ENCODE results near the gene CCNYL1.

DNA sequence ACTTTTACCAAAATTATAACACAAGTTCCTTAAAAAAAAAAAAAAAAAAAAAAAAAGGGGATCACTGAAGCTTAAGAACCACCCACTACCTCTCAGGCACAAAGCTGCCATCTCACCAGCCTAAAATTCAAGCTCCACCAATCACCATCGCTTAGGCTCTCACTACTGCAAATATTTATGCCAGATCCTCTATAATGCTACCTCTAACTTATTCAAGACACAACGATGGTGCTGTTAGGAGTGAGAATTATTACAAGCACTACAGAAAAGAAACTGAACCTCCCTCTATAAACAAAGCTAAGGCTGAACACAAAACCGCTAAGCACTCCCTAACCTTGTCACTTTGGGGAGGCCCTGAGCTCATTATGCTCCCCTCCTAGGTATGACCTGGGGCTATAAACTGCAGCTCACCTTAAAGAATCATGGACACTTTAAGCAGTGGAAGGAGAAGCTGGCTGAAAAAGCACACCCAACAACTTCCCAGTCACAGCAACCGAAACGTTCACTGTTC lies 54.7 kb downstream of the CCNYL1 start:
- no peak for TF ChIP-seq POLR2A (IDR thresholded peaks at IDR 0.05)
- TF ChIP-seq, protein P1, sequence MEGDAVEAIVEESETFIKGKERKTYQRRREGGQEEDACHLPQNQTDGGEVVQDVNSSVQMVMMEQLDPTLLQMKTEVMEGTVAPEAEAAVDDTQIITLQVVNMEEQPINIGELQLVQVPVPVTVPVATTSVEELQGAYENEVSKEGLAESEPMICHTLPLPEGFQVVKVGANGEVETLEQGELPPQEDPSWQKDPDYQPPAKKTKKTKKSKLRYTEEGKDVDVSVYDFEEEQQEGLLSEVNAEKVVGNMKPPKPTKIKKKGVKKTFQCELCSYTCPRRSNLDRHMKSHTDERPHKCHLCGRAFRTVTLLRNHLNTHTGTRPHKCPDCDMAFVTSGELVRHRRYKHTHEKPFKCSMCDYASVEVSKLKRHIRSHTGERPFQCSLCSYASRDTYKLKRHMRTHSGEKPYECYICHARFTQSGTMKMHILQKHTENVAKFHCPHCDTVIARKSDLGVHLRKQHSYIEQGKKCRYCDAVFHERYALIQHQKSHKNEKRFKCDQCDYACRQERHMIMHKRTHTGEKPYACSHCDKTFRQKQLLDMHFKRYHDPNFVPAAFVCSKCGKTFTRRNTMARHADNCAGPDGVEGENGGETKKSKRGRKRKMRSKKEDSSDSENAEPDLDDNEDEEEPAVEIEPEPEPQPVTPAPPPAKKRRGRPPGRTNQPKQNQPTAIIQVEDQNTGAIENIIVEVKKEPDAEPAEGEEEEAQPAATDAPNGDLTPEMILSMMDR (IDR thresholded peaks at IDR 0.05): no peak

Data from tibial nerve (tissue), 3 donors.